HuH-7.5 (cell line): ENCODE measurements around the gene CXCL12.

Experiments
- DNase-seq: peaks from one replicate; pipeline ENCODE4 v3.0.0; 2011; ENCODE audit warnings: low spot score

The CXCL12 gene

DNA sequence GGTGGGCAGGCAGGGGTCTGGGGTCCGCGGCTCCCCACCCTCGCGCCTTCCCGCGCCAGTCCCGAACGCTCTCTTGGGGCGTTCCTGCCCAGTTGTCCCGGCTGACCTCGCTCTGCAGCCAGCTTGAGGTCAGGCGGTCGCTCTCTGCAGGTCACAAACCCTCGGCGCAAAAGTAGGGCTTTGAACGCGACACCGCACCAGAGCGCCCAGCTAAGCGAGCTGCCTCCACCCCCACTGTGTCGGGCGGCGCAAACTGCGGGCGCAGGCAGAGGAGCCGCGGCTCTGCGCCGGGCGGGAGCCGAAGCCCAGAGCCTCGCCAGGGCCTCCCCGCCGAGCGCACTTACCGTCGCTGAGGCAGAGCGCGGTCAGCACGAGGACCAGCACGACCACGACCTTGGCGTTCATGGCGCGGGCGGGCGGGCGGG is 284 bp downstream of the CXCL12 start:
- no peak for DNase-seq

DNA sequence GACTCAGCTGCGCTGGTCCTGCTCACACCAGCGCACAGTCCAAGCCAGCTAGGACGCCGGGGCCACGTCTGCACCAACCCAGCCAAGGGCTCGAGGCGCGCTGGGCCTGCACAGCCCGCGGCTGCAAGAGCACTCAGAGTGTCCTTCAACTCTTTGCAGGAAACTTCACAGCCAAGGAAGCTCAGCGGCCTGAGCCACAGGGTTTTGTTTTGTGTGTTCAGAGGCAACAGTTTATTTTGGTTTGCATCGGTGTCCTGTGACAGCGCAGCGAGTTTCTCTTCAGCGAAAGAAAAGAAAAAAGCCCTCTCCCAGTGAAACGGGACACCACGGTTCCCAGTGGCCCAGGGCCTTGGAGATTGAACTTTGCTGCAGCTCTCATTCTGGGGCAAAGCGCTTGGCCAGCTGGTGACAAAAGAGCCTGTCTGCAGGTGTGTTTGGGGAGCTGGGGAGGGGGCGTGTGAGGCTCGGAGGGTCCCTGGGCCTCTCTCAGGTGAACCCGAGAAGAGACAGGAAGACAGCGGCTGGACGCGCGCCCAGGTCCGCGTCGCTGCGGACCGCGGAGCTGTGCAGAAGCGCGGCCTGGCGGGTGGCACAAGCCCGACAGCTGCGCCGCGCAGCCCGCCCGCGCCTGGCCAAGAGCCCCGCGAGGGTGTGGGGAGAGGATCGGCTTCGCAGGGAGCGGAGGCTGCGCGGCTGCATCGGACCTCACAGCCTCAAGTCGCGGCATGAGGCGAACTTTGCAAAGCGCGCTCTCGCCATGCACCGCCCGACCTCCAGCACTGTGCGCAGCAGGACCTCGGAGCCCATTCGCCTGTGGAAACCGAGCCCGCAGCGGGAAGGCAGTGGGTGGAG is 922 bp downstream of the CXCL12 start:
- no peak for DNase-seq

DNA sequence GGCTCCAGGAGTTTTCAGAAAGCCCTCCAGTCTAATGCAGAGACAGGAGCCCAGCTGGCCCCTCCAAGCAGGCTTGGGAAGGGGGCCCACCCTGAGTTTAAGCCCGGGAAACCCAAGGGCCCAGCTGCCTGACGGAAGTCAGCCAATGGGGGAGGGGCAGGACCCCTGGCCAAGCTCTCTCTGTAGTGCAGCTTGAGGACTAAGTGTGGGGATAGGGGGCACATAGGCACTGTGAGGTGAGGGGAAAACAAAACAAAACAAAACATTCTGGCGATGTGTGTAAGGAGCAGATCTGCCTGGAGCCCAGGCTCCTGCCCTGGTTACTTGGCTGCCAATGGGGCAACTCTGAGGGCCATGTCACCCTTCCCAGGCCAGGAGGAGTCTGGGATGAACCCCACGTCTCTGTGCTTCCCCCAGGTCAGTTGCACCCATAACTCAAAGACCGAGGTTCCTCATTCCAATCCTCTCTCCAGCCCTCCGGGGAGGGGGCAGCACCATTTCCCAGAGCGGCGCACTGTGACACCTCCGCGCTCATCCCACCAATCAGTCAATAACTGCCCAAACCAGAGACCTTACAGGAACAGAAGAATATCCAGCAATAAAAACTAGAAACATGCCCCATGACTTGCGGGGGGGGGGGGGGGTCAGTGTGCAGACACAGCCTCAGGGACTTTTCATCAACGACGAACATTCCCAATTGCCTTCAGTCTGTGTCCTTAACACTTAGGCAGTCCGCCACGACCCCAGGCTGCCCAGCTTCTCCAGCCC is 1.7 kb downstream of the CXCL12 start:
- DNase-seq: no peak

DNA sequence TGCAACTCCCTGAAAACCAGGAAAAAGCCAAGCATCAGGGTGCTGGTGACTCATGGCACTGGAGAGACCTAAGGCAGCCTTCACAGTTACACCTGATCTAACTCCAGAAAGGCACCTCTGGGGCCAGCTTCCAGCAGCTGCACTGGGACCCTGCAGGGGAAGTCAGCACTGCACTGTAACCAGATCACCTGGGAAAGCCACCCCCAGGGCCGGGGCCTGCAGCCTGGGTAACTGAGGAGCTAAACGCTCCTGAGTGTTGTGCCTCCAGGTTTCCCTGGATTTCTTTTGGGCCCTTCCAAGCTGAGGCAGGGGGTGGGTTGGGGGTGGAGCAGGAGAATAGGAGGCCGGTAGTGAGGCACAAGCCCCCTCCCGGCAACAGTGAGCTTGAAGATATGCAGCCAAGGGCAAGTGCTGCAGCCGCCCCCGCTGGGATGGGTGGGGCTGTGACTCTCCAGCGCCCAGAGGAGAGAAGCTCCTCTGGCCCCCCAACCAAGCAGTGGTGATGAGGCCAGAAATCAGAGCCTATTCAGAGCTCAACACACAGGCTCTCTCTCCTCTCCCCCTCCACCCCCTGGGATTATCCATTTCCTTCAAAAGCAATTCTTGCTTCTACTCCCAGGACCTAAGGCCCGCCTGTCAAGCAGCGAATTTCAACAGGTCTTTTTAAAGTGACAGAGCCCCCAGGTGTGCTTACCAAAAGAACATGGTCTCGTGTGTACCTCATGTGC is 2.6 kb downstream of the CXCL12 start:
- no peak for DNase-seq

DNA sequence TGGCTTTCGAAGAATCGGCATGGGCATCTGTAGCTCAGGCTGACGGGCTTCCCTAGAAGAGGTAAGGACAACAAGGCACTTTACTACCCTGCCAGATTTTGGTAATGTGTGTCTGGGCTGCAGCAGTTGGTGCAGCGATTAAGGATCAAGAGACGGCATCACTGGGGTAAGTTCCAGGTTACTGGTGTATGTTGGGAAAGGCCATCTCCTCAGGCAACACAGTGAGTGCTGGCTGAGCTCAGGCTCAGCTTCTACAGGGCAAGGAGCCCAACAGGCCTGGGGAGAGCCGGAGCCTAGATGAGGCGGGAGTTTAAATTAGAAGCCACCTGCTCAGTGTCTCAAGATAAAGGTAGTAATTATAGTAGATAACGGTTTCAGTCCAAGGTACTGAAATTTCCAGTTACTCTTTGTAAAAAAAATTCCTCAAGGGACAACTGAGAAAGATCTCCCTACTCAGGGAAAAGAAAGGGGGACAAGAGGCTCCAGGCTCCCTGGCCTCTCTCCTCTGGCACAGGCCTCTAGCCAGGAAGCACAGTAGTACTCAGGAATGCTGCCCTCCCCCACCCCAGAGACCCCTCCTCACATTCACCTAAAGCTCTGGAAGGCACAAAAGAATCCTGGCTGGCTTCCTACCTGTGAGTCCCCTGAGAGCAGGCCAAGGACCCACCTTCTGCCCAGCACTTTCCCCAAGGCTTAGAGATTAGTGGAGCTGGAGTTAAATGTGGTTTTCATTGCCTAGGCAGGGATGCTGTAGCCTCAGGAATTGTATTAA is 3.9 kb downstream of the CXCL12 start:
- no peak for DNase-seq

DNA sequence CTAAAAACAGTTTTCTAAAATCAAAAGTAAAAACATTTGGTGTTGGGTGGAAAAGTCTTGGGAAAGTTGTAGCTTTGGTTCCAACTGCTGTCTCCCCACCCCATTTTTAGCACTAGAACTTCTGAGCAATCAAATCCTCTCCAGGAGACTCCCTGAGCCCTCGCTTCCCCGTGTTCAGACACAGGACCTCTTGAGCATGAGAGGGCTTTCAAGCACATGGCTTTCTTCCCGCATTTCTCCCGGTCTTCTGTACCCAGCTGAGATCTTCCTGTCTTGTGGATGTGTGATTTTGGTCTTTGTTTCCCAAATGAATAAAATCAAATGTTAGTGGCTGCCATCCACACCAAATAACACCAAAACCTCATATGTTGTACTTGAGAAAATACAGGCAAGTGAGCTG is 5.0 kb downstream of the CXCL12 start:
- no peak for DNase-seq

DNA sequence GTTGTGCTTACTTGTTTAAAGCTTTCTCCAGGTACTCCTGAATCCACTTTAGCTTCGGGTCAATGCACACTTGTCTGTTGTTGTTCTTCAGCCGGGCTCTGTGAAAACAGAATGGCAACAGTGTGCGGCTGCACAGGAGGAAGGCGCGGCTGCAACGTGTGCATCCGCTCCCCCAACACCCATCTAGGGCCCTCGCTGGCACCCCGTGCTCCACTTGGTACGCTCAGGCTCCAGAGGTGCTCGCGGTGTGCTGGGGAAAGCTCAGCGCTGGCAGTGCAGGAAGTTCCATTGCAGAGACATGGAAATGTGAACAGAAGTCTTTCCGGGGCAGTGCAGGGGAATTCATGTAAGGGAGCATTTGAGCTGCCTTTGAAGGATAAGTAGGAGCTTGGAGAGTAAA is 6.3 kb downstream of the CXCL12 start:
- DNase-seq: no peak

DNA sequence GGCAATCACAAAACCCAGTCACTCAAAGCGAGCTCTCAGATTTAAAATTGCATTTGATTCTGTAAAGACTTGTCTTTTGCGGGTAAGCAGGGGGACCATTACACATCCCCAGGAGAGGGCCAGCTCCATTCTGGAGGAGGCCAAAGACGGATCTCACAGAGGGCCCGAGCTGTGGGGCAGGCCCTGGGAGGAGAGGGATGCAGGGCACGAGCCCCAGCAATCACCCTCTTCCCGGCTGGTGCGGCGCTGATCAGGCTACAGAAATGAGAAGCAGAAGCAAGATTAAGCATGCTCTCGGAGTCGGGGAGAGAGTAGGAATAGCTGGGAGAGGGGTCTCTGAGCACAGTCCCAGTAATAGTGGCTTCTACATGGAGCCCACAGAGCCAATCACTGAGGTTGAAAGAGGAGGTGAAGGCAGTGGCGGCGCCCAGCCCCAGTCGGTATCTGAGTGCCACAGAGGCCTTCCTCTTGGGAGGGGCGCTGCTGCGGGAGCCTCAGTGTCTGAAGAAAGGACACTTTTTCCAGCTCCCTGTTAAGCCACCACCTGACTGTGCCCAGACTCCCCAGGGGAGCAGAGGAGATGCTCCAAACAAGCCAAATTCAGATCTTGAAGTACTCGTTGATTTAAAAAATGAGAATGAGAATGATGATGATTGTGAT is 7.1 kb downstream of the CXCL12 start:
- no peak for DNase-seq

DNA sequence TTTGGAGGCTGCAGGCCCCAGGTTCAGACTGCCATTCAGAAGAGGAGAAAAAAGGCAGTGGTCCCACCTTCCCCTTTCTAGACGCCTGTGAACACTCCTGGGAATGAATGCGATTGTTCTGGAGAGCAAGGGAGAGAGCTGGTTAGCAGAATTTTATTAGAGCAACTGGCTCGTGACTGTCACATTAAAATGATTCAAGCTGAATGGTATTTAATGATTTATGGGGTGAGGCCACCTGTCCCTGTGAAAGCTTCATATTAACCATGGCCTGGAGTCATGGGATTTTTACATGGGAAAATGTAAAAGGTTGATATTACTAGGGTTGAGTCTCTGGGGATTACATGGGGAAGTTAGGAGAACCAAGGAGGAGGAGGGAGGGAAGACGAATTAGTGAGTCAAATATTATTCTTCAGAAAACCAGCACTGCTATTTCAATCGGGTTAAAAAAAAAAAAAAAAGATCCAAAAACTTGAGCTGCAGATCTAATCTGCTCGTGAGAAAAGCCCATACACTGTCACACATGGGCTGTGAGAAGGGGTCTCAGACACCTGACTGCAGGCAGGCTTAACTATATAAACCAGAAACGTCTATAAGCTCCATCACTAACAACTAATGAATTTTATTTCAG is 8.3 kb downstream of the CXCL12 start:
- no peak for DNase-seq

DNA sequence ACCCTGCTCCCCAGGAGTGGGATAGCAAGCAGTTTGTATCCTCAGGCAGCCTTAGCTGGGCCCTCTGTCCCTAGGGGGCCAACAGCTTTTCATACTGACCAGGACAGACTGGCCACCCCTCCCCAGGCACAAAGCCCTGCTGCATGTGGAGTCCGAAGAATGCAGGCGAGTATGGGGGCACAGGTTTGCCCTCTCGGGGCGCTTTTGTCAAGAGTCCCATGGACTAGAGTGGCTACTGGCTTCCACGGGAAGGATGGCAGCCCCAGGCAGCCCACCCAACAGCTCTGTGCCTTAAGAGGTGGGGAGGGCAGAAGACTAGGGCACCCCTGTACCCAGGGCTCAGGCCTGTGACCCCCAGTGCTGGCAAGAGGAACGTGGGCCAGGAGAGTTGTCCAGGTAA is 10.7 kb downstream of the CXCL12 start:
- no peak for DNase-seq

DNA sequence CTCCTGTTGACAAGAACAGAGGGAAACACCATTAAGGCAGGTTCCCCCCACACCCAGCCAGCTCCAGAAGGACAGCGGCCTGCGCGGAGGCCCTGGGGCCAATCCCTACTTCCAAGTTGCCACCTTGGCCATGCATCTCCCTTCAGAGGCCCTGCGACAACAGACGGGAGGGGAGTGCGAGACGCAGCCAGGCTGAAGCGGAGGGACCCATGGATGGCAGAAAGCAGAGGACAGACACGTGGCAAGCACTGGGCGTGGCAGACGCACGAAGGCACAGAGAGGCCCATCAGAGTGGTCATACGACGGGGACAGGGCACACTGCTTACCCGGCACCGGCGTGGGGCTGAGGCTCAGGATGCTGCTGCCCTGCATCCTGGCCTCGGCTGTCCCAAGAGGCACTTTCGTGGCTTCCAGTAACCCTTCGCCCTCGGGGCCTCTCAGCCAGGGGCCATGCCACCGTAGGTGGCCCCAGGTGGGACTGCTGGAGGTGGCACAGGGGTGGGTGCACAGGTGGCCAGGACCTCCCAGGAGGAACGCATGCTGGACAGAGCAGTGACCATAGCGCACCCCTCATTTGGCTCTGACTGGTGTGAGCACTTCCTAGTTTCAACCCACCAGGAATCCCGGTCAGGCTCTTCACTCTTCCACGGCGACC is 11.4 kb downstream of the CXCL12 start:
- DNase-seq: no peak

DNA sequence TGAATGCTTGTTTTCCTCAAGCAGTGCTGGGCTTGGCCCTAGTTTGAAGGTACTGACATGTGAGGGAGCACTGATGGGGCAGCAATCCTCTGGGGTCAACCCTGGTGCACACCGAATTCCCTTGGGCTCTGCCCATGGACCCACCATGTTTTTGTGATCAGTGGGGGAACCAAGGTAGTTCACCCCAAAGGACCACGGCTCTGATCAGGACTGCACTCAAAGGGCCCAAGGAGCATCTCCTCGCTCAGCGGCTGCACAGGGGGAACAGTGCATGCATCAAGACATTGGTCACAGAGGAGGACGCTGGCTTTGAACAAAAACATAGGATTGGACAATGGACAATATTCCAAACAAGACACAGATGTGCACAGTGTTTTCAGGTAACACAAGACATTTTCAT is 12.7 kb downstream of the CXCL12 start:
- no peak for DNase-seq

DNA sequence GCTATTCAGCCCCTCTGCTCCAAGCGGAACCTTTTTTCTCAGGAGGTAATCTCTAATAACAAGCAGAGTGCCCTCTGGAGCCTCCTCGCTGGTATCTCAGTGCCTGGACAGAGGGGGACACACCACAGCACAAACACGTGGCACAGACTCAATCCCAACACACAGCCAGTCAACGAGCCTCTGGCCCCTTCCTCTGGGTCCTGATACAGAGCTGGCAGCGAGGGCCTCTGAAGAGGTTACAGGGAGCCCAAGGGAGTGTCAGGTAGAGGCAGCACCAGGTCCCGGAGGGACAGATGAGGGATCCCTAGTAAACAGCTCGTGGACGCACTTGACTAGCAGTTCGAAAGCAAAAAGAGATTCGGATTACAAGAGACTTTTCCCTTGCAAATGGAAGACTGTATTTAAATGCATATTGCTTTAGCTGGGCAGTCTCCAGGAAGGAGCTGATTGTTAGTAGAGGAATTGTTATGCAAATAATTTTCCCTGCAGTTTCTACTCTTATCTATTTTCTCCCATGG is 14.1 kb downstream of the CXCL12 start:
- DNase-seq: no peak

DNA sequence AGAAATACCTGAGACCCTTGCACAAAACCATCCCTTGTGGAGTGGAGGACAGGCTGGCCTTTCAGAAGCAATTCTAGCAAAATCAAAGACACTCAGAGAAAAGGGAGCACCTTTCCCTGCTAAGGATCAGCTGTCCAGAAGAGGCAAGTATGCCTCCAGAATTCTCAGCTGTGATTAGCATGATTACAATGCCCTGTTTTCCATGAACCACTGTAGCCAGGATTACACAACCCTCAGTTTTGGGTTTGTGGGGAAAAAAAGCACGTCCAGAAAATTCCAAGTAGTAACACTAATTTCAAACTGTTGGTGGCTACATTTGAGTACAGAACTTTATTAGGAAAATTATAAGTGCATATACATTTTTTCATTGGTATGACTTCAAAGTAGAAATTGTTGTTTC is 15.0 kb downstream of the CXCL12 start:
- DNase-seq: no peak

DNA sequence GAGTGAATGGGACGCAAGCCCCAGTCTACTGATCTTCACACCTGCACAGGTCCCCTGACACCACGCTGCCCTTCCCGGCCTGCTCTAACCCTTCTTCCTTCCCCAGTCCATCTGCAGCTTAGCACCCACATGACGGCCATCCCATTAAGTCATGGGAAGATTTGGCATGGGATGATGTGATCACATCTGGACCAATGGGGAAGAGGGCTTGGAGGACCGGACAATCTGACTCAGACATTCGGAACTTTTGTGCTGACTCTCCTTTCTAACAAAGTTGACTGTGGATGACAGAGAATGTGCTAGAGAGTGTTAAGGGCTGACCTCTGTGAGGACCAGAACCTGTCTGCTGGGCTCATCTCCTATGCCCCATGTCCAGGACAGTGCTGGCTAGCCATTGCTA is 15.6 kb downstream of the CXCL12 start:
- no peak for DNase-seq

DNA sequence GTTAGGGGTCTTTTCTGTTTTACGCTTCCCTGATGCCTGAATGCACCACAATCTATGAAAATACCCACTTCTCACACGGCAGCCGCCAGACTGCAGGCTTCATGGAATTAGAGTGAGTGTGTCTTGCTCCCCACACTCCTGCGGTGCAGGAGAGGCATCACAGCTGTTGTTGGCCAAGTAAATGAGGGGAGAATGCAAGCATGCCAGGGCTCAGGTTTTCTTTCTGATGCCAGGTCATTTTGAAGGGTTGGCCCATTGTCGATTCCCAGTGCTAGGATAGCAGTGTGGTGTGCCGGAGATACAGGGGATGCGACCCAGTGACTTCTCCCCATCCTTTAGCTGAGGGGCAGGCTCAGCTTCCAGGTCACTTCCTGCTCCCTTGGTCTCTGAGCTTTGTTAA is 16.3 kb downstream of the CXCL12 start:
- DNase-seq: no peak

DNA sequence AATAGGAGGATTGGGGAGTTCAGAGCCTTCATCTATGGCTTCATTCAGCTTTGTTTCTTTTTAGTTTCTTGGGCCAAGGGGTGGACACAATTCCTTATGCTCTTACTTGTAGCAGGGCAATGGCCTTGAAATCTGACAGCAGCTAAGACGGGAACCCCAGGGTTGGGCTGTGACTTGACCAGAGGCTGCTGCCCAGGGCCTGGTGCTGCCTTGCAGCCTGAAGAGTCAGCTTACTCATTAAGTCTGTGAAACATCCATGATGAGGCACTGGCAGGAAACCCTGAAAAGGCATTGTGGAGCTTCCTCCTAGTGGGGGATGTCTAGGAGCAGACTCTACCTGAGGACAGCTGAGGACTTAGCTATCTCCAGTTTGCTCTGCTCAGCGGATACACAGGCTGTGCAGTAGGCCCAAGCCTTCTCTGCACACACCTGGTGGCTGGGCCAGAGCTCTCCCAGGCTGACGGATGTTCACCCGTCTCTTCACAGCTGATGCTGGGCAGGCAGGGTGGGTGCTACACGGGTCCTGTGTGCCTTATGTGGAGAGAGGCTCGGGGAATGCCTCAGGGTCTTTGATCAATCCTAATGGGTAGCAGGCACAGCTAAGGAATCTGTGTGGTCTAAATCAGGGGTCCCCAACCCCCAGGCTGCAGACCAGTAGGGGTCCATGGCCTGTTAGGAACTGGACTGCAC is 17.8 kb downstream of the CXCL12 start:
- DNase-seq: no peak

DNA sequence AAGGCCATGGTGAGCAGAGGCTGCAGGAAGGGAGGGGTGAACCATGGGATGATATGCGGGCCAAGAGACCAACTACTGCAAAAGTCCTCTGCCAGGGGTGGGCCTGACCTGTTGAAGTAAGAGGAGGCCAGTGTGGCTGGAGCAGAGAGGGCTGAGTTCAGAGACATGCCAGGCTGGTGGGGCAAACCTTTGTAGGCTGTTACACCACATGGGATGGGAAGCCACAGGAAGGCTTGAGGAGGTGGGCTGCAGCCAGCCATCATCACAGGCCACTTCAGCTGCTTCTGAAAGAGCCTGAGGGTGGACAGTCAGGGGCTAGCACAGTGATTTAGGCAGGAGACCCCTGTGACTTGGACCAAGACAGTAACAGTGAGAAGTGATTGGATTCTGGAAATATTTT is 20.3 kb downstream of the CXCL12 start:
- no peak for DNase-seq

DNA sequence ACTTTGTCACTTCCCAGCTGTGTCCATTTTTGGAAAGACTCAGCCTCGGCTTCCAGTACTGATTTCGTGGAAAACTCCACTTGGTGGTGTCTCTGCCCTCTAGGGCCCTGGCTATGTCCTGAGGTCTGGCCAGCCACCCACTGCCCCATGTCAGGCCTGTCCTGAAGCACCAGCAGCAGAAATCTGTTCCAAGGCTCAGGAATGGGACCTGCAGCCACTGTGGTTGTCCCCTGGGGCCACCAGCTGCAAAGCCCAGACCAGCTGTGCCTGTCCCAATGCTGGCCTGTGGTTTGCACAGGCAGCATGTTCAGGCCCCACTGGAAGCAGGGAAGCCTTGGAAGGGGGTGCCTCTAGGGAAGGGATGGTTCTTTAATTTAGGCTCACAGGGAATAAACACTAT is 21.2 kb downstream of the CXCL12 start:
- DNase-seq: no peak
